HG03159 (cell line): ENCODE measurements around the gene DNAJC1.

Source experiments
- ATAC-seq: cut with Tn5 transposase; IDR thresholded peaks from one replicate; pipeline ENCODE4 v1.9.1; 2021; ENCODE audit warnings: mild to moderate bottlenecking, moderate library complexity; ENCODE audit not compliant: unreplicated experiment

DNAJC1 gene

GRCh38 chr10:22006379-22006884, 2.9 kb upstream of the DNAJC1 start:
- no peak for ATAC-seq

GRCh38 chr10:22005763-22006162, 2.2 kb upstream of the DNAJC1 start:
- ATAC-seq, result no peak

DNA sequence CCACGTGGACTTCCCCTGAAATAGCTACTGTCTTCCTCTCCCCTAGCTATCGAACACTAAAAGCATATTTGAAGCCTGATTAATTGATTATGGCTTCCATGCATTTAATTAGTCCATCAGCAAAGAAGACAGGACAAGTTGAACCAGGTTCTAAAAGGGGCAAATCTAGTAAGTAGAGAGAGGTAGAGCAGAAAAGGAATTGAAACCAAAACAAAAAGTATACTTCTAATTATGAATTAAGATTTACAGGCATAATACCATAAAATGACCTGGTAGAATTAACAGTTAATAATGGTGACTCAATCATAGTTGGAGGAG, 393 bp upstream of the DNAJC1 start:
- ATAC-seq, result peak; percentile 2

DNA sequence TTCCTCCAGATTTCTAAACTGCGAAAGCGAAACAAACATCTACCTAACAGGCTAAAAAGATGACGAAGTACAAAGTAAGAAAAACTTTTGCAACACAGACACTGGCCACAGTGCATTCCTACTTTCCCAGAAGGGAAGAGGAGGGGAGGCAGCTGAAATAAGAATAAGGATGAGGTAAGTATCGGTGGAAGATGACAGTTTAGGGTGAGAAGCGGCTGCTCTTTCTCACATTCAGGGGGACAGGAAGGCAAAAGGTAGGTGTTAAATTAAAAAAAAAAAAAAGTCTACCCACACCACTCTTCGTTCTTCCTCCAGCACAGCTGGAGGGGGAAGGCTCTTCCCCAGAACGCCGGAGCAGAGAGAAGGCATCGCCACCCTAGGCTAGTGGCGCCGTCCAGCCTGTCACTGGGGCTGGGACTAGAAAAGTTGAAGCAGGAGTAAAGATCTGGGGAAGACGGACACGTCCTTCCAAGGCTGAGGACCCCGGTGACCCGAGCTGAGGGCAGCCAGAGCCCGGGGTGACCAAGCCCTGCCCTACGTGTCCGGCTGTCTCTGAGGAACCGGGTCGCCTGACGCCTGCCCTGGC, 846 bp downstream of the DNAJC1 start:
- ATAC-seq, result peak; percentile 17

- no peak for ATAC-seq
Measured at GRCh38 chr10:21995557-21995956, 8.0 kb downstream of the DNAJC1 start.

DNA sequence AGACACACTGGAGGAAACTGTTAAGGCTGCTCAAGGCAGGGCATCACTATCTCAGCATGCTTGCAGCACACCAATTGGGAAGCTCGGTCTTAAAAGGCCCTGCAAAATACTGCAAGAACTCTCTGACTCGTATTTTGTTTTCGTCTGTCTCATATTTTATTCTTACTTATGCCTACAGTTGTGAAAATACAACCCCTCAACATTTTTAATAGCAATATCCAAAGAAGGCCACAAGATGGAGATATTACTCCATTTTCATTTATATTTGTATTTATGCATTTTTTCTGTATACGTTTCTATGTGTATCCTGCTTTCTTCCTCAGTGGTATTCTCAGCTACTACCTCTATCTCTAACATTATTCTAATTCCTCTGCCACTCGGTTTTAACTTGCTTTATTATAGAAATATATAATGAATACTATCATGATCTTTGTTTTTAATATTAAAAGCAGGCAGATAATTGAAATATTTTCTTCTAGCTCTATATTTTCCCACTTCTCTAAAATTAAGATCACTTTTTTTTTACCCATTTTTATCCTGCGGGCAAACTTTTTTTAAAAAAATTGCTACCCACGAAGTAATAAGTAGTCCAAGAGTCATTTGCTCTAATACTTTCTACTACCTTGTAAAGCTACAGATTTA, 10.0 kb downstream of the DNAJC1 start:
- no peak for ATAC-seq

DNA sequence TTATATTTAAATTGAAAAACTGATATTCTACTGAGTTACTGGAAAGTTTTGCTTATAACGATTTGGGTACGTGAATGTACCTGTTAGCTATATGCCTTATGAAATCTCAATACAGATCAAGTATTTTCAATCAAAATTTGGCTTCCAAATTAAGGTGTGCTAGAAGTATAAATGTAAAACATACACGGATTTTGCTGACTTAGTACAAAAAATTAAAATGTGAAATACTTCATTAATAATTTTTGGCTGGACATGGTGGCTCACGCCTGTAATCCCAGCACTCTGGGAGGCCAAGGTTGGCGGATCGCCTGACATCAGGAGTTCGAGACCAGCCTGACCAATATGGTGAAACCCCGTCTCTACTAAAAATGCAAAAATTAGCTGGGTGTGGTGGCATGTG, 11.7 kb downstream of the DNAJC1 start:
- ATAC-seq, result no peak

- ATAC-seq, result no peak
Measured at GRCh38 chr10:21990449-21990848, 13.1 kb downstream of the DNAJC1 start.

- peak; percentile 90 for ATAC-seq
Measured at GRCh38 chr10:21989453-21990154, 13.9 kb downstream of the DNAJC1 start.

DNA sequence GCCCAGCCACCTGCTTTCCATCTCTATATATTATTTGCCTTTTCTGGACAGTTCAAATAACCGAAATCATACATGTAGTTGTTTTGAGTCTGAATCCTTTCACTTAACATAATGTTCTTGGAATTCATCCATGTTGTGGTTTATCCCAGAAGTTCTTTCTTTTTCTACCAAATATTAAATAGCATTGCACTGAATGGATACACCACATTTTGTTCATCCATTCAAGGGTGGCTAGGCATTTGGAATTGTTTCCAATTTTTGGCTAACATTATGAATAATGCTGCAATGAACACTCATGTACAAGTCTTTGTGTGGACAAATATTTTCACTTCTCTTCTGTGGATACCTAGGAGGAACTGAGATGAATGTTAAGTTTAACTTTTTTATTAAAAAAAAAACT, 18.0 kb downstream of the DNAJC1 start:
- ATAC-seq, result no peak

GRCh38 chr10:21981118-21981517, 22.4 kb downstream of the DNAJC1 start:
- no peak for ATAC-seq

DNA sequence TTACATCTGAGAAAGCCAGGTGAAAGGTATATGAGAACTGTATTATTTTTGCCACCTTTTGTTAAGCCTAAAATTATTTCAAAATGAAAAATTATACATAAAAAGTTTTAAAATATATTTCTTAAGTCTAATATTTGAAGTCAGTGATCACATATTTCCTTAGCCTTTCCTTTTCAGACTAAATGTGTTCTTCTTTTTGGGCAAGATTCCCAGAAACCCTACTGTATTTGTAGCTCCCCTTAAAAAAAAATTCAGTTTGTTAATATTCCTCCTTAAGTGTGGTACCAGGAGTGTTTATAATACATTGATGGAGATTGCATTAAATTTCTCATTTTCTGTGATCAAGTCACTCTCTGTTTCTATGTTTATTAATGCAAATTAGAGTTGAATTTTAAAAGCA, 22.8 kb downstream of the DNAJC1 start:
- no peak for ATAC-seq

DNA sequence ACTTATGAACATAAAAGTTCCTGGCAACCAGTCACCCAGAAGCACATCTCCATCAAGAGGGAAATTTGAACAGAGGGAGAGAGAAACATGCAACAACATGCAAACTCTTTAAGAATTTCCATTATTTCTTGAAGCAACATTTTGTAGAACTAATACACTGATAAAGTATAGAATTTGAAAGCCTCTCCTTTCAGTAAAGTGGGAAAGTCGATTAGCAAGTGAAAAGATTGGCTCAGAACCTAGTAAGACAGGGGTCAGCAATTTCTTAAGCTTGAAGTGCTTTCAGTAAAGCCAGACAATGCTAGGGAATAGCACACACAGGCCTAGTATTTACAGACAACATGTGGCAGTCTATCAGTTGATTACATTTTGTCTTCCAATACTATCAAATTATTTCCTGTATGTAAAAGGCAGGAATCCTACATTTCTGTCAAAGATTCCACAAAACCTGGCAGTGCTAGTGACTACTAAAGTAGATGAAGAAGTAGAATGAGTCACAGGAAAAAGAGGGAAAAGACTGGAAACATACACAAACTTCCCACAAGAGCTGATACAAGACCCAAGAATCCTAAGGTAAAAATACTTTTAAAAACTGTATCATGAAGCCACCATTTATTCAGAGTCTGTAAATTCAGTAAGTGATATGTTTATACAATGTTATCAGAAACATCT, 25.2 kb downstream of the DNAJC1 start:
- ATAC-seq, result no peak

DNA sequence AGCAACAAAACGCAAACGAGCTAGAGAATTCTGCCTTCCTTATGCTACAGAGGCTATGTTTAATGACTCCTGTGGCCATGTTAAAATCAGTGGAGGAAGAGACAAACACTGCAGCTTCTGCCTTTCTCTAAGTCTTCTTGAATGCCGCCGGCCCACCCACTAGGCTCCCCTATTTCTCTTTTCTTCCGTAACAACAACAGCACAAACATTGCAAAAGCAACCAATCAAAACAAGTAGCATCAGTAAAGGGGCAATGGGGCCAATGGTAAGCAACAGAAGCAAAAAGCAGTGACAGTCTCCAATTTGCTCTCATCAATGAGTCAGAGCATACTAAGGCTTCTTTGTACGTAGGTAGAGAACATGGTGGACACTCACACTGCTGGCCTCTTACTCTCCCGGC, 26.8 kb downstream of the DNAJC1 start:
- ATAC-seq, result no peak

GRCh38 chr10:21976280-21976679, 27.2 kb downstream of the DNAJC1 start:
- no peak for ATAC-seq

- no peak for ATAC-seq
Measured at GRCh38 chr10:21975378-21975990, 28.0 kb downstream of the DNAJC1 start.

DNA sequence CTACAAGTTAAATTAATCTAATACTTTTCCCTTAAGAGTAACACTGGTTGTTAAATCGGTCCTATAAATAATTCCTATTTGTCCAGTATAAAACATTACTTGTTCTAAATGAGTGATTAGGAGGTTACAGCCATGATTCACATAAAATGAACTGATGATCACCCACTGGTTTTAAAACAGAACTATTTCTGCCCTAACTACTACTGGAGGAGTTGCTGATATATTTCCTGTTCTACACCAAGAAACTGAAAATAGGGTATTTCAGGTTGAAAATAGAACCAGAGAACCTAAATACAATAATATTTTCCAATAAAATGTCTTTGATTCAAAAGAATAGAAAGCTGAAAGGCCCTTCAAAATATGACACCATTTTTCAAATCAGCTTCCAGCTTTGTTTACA, 30.9 kb downstream of the DNAJC1 start:
- ATAC-seq, result no peak

GRCh38 chr10:21969326-21970287, 33.9 kb downstream of the DNAJC1 start:
- ATAC-seq, result no peak

- no peak for ATAC-seq
Measured at GRCh38 chr10:21964983-21965665, 38.4 kb downstream of the DNAJC1 start.

GRCh38 chr10:21962358-21962757, 41.2 kb downstream of the DNAJC1 start:
- ATAC-seq, result no peak
